ENCODE results near the gene SLC5A6.

Gene SLC5A6

GRCh38 chr2:27191070-27191829 lies 20.8 kb downstream of the SLC5A6 start:
- TF ChIP-seq HIC1 (tag by site-specific recombination; IDR thresholded peaks at IDR 0.05) = no peak
- peak; percentile 56; the same call in 1 of the 2 replicates for TF ChIP-seq CTCF (tag by site-specific recombination; IDR thresholded peaks at IDR 0.05)
- no peak for TF ChIP-seq ZNF791 (tag by site-specific recombination; IDR thresholded peaks at IDR 0.05)
- no peak for TF ChIP-seq REST (tag by site-specific recombination; IDR thresholded peaks at IDR 0.05)
- TF ChIP-seq ZNF654 (tag by site-specific recombination; IDR thresholded peaks at IDR 0.05; ENCODE audit: low read depth) = peak; percentile 46
- TF ChIP-seq OVOL3 (tag by site-specific recombination; IDR thresholded peaks at IDR 0.05) = no peak
- no peak for TF ChIP-seq ZNF23 (tag by site-specific recombination; IDR thresholded peaks at IDR 0.05; ENCODE audit: borderline replicate concordance)
- TF ChIP-seq ZSCAN23 (tag by site-specific recombination; IDR thresholded peaks at IDR 0.05) = no peak
- TF ChIP-seq ZNF623 (tag by site-specific recombination; IDR thresholded peaks at IDR 0.05) = no peak
- no peak for TF ChIP-seq TCF7L2 (IDR thresholded peaks at IDR 0.05; ENCODE audit: borderline replicate concordance, low read depth, low read length)
- no peak overlapping the region for H3K4me3 ChIP-seq (ENCODE audit: low read depth, low read length)
- H3K9me3 ChIP-seq (ENCODE audit: control insufficient read depth, insufficient read depth, low read depth, low read length) = no peaks in the 10 kb centered on the region
- H3K36me3 ChIP-seq (ENCODE audit: control insufficient read depth in 2 of 2, insufficient read depth in 1 of 2, low read length in 2 of 2) = no peaks in the 10 kb centered on the region
- ChIA-PET CTCF (interaction anchor here (0.5 to 2.8 kb wide), 28 partner anchors 8 to 269 kb away, joined by 3 to 42 read pairs (median 3); partner anchors contain the start of gene AGBL5), POLR2A (interaction anchor here (0.6 kb wide), 1 partner anchor 65 kb away, joined by 4 read pairs; no protein-coding TSS in a partner anchor)
- H3K27ac ChIP-seq (ENCODE audit: extremely low read depth, low read depth, low read length) = no peak overlapping the region
- peaks cover 3% of the 10 kb centered on the region; the same call in 1 of the 2 replicates for H3K4me1 ChIP-seq (ENCODE audit: control insufficient read depth, insufficient read depth, low read length)

- CTCF ChIA-PET = interaction anchor here (0.7 kb wide), 1 partner anchor 1012 kb away, joined by 3 read pairs; no protein-coding TSS in a partner anchor
- Histone ChIP-seq H3K27ac (ENCODE audit: extremely low read depth, low read depth, low read length) (no peak overlapping the region), H3K36me3 (ENCODE audit: control insufficient read depth in 2 of 2, insufficient read depth in 1 of 2, low read length in 2 of 2) (no peaks in the 10 kb centered on the region), H3K9me3 (ENCODE audit: control insufficient read depth, insufficient read depth, low read depth, low read length) (no peaks in the 10 kb centered on the region), H3K4me3 (ENCODE audit: low read depth, low read length) (no peak overlapping the region), H3K4me1 (ENCODE audit: control insufficient read depth, insufficient read depth, low read length) (peaks cover 5% of the 10 kb centered on the region; the same call in 1 of the 2 replicates)
- no peak for TF ChIP-seq ZNF521 (tag by site-specific recombination; IDR thresholded peaks at IDR 0.05)
- no peak for TF ChIP-seq SCRT1 (tag by site-specific recombination; IDR thresholded peaks at IDR 0.05; ENCODE audit: borderline replicate concordance)
- no peak for TF ChIP-seq ZBTB44 (tag by site-specific recombination; IDR thresholded peaks at IDR 0.05)
- peak; percentile 91; the same call in 1 of the 2 replicates for TF ChIP-seq ZNF140 (tag by site-specific recombination; IDR thresholded peaks at IDR 0.05)
- POLR2A ChIA-PET = interaction anchor here (0.6 kb wide), 1 partner anchor 360 kb away, joined by 5 read pairs; no protein-coding TSS in a partner anchor
These were observed 22.1 kb downstream of the SLC5A6 start for GRCh38 chr2:27189989-27190388.
